Fibroblast of peridontal ligament (primary cell): ENCODE measurements around the gene EVX2.

Experiments
- DNase-seq: peaks from one replicate; pipeline ENCODE4 v3.0.0-alpha.2; 2010; ENCODE audit errors: extremely low read depth

Gene EVX2

GRCh38 chr2:176107731-176108181 is 24.0 kb upstream of the EVX2 start:
- no peak for DNase-seq

GRCh38 chr2:176106581-176107539 is 23.1 kb upstream of the EVX2 start, which contains the start of gene HOXD11:
Gene HOXD11 (plus strand): TSS chr2:176107280. CDS start chr2:176107356, 76 bp downstream.
- DNase-seq, result no peak

GRCh38 chr2:176105730-176106580 is 22.2 kb upstream of the EVX2 start:
- no peak for DNase-seq

GRCh38 chr2:176105078-176105729 is 21.4 kb upstream of the EVX2 start:
- no peak for DNase-seq

- no peak for DNase-seq
Observed at GRCh38 chr2:176104316-176105077, 20.7 kb upstream of the EVX2 start.

GRCh38 chr2:176103742-176104315 is 20.1 kb upstream of the EVX2 start:
- no peak for DNase-seq

GRCh38 chr2:176103194-176103593 is 19.4 kb upstream of the EVX2 start:
- DNase-seq, result no peak

- no peak for DNase-seq
Observed at GRCh38 chr2:176102309-176102866, 18.6 kb upstream of the EVX2 start.

- DNase-seq, result no peak
Observed at GRCh38 chr2:176101842-176102241, 18.1 kb upstream of the EVX2 start.

GRCh38 chr2:176101216-176101830 is 17.6 kb upstream of the EVX2 start:
- no peak for DNase-seq

- DNase-seq, result no peak
Observed at GRCh38 chr2:176100547-176101140, 16.9 kb upstream of the EVX2 start.

GRCh38 chr2:176099728-176100546 is 16.2 kb upstream of the EVX2 start, which contains the start of gene HOXD12:
Gene HOXD12 (plus strand): TSS chr2:176099795. CDS start chr2:176099802, 7 bp downstream.
- no peak for DNase-seq

GRCh38 chr2:176099159-176099727 is 15.5 kb upstream of the EVX2 start:
- no peak for DNase-seq

GRCh38 chr2:176098366-176099158 is 14.8 kb upstream of the EVX2 start:
- no peak for DNase-seq

- DNase-seq, result no peak
Observed at GRCh38 chr2:176097820-176098365, 14.1 kb upstream of the EVX2 start.

GRCh38 chr2:176096986-176097819 is 13.4 kb upstream of the EVX2 start:
- peak; percentile 64 for DNase-seq
